Muscle of back (tissue), 13 donors: ENCODE results near the gene CDK15. TPM values are rescaled to one million over a fixed set of nuclear protein-coding genes. Genes with fewer than 3 reads are reported as not detected.
"Not testable (repeated sequence)": the region's sequence is repeated elsewhere in the genome, so short reads cannot be mapped to it uniquely, and the experiment has no call there.

Experiments
- DNase-seq, 3 donors: peaks; one replicate each; pipeline versions ENCODE4 v3.0.0 to v3.0.0-alpha.2; 2013
- long read RNA-seq, 9 donors: transcript quantifications; one replicate each; lab custom pipeline, GENCODE V29; 2026
- polyA plus RNA-seq, 10 donors: library from polyadenylated mRNA; unstranded; fragments of 120-200 nt; gene quantifications; one replicate each; pipeline ENCODE4 v1.2.1, GENCODE V29; 2013; ENCODE audit not compliant: insufficient read length in 10 of 10

CDK15 gene
- polyA plus RNA-seq = 1 to 10 TPM in 7 of 10 donors, under 1 TPM in 3; 0.67 to 2.7 (median 1.2) TPM
- long read RNA-seq, donor 1 = 0 reads
- long read RNA-seq, donor 2 = 0 reads
- long read RNA-seq, donor 3 = 0 reads
- long read RNA-seq, donor 4 = 0 reads
- long read RNA-seq, donor 5 = 0 reads
- long read RNA-seq, donor 6 = 0 reads
- long read RNA-seq, donor 7 = 0 reads
- long read RNA-seq, donor 8 = 0 reads
- long read RNA-seq, donor 9 = 0 reads

- DNase-seq = peak; percentile 33 to 78 (median 38)
Observed at GRCh38 chr2:201806442-201807170, at the start of gene CDK15. Gene CDK15, plus strand, starts transcription at chr2:201806537. Its CDS starts 128 bp downstream, at chr2:201806665.

GRCh38 chr2:201758234-201758633, 48.1 kb upstream of the CDK15 start:
- no peak for DNase-seq

- DNase-seq = no peak
Observed at GRCh38 chr2:201758873-201759272, 47.5 kb upstream of the CDK15 start.

GRCh38 chr2:201759567-201759966, 46.8 kb upstream of the CDK15 start:
- no peak for DNase-seq

- no peak for DNase-seq
Observed at GRCh38 chr2:201761101-201761500, 45.2 kb upstream of the CDK15 start.

- not testable (repeated sequence) for DNase-seq
Observed at GRCh38 chr2:201764469-201764868, 41.9 kb upstream of the CDK15 start.

- no peak for DNase-seq
Observed at GRCh38 chr2:201765799-201766198, 40.5 kb upstream of the CDK15 start.

- DNase-seq = no peak
Observed at GRCh38 chr2:201768918-201769317, 37.4 kb upstream of the CDK15 start.

- no peak for DNase-seq
Observed at GRCh38 chr2:201769666-201770373, 36.5 kb upstream of the CDK15 start.

- no peak for DNase-seq
Observed at GRCh38 chr2:201773990-201774389, 32.3 kb upstream of the CDK15 start.

GRCh38 chr2:201774546-201774945, 31.8 kb upstream of the CDK15 start:
- no peak for DNase-seq

GRCh38 chr2:201775326-201775725, 31.0 kb upstream of the CDK15 start:
- no peak for DNase-seq

- no peak for DNase-seq
Observed at GRCh38 chr2:201777043-201777442, 29.3 kb upstream of the CDK15 start.

- DNase-seq = no peak
Observed at GRCh38 chr2:201777869-201778268, 28.5 kb upstream of the CDK15 start.

GRCh38 chr2:201779901-201780673, 26.2 kb upstream of the CDK15 start:
- no peak for DNase-seq

GRCh38 chr2:201780674-201781493, 25.5 kb upstream of the CDK15 start, which contains the start of gene ALS2:
Gene ALS2, minus strand, starts transcription at chr2:201780933. Its CDS starts 12,048 bp downstream, at chr2:201768885.
- peak; percentile 95 to 99 (median 98) for DNase-seq

- DNase-seq = peak in 1 of 3 donors; percentile 22
Observed at GRCh38 chr2:201781557-201782051, 24.7 kb upstream of the CDK15 start.

- DNase-seq = no peak
Observed at GRCh38 chr2:201784563-201784962, 21.8 kb upstream of the CDK15 start.

GRCh38 chr2:201785135-201785534, 21.2 kb upstream of the CDK15 start:
- DNase-seq = no peak

GRCh38 chr2:201786471-201786870, 19.9 kb upstream of the CDK15 start:
- no peak for DNase-seq

- no peak for DNase-seq
Observed at GRCh38 chr2:201788371-201788770, 18.0 kb upstream of the CDK15 start.
